ENCODE results near the gene PDK4. TPM values are rescaled to one million over a fixed set of nuclear protein-coding genes. Genes with fewer than 3 reads are reported as not detected.

Gene PDK4
- total RNA-seq, 2 experiments from 2014 or later = not detected

GRCh38 chr7:95545673-95546072 lies 50.6 kb downstream of the PDK4 start:
- no peak overlapping the region for H3K27ac Mint-ChIP-seq
- CTCF ChIA-PET = interaction anchor here (1.0 to 1.5 kb wide), 2 partner anchors 34 to 141 kb away, joined by 3 to 5 read pairs; no protein-coding TSS in a partner anchor
- intact Hi-C loops (cut with micrococcal nuclease) = no loop called here

DNA sequence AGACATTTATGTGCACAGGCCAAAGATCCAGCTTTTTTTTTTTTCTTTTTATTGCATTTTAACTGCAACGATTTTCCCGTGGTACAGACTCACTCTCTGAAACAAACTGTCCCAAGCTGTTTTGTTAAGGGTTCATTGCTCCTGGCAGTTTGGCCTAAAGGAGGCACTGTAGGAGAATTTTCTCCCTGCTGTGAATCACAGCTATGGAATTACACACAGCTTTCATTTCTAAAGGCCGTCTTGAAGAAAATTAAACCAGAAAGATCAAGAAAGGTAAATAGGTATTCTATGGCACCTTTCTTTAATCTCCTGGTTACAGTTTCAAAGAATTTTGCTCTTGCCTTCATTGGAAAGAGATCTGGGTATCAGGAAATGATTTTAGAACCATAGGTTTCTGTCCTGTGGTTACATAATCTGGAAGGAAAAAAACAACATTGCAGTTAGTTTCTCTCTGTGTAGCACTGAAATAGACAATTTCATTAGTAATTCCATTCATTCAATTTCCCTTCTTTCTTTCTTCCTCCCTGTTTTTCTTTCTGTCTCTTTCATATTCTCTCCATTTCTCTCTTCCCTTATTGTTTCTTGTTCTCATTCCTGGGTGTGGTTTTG lies 51.2 kb downstream of the PDK4 start:
- DNase-seq = no peak
- no peak overlapping the region for H3K27ac Mint-ChIP-seq
- no peaks in the 10 kb centered on the region for H3K4me1 Mint-ChIP-seq (ENCODE audit: low read depth)
- intact Hi-C loops (cut with micrococcal nuclease) = no loop called here
- ChIA-PET POLR2A (no interaction called here), CTCF (interaction anchor here (0.7 to 1.1 kb wide), 2 partner anchors 12 to 141 kb away, joined by 3 read pairs; no protein-coding TSS in a partner anchor)
- no peak overlapping the region for H3K4me3 Mint-ChIP-seq
- peaks cover 6% of the 10 kb centered on the region for H3K27me3 Mint-ChIP-seq
- TF ChIP-seq, protein P1, sequence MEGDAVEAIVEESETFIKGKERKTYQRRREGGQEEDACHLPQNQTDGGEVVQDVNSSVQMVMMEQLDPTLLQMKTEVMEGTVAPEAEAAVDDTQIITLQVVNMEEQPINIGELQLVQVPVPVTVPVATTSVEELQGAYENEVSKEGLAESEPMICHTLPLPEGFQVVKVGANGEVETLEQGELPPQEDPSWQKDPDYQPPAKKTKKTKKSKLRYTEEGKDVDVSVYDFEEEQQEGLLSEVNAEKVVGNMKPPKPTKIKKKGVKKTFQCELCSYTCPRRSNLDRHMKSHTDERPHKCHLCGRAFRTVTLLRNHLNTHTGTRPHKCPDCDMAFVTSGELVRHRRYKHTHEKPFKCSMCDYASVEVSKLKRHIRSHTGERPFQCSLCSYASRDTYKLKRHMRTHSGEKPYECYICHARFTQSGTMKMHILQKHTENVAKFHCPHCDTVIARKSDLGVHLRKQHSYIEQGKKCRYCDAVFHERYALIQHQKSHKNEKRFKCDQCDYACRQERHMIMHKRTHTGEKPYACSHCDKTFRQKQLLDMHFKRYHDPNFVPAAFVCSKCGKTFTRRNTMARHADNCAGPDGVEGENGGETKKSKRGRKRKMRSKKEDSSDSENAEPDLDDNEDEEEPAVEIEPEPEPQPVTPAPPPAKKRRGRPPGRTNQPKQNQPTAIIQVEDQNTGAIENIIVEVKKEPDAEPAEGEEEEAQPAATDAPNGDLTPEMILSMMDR (IDR thresholded peaks at IDR 0.05) = no peak
- no peaks in the 10 kb centered on the region for H3K9me3 Mint-ChIP-seq
- H3K36me3 Mint-ChIP-seq (ENCODE audit: low read depth) = no peaks in the 10 kb centered on the region
- ATAC-seq = no peak

More at GRCh38 chr7:95545673-95546072, 50.6 kb downstream of the PDK4 start:
- POLR2A ChIA-PET = no interaction called here
- DNase-seq (no peak), ATAC-seq (no peak)
- TF ChIP-seq, protein P1 (IDR thresholded peaks at IDR 0.05) = no peak
- H3K4me1 Mint-ChIP-seq (ENCODE audit: low read depth) = no peaks in the 10 kb centered on the region
- no peaks in the 10 kb centered on the region for H3K9me3 Mint-ChIP-seq
- H3K27me3 Mint-ChIP-seq = peaks cover 6% of the 10 kb centered on the region
- no peak overlapping the region for H3K4me3 Mint-ChIP-seq
- no peaks in the 10 kb centered on the region for H3K36me3 Mint-ChIP-seq (ENCODE audit: low read depth)

- ATAC-seq (no peak), DNase-seq (no peak)
- Mint-ChIP-seq H3K27me3 (peaks cover 6% of the 10 kb centered on the region), H3K4me1 (ENCODE audit: low read depth) (no peaks in the 10 kb centered on the region), H3K36me3 (ENCODE audit: low read depth) (no peaks in the 10 kb centered on the region), H3K9me3 (no peaks in the 10 kb centered on the region), H3K27ac (no peak overlapping the region), H3K4me3 (no peak overlapping the region)
- ChIA-PET CTCF (interaction anchor here (1.1 to 1.2 kb wide), 2 partner anchors 33 to 142 kb away, joined by 3 to 4 read pairs; no protein-coding TSS in a partner anchor), POLR2A (no interaction called here)
- intact Hi-C loops (cut with micrococcal nuclease) = no loop called here
- TF ChIP-seq, protein P1 (IDR thresholded peaks at IDR 0.05) = no peak
Observed at GRCh38 chr7:95544171-95544570, 52.1 kb downstream of the PDK4 start.

- Mint-ChIP-seq H3K27me3 (peaks cover 7% of the 10 kb centered on the region), H3K4me3 (no peak overlapping the region), H3K27ac (no peak overlapping the region), H3K4me1 (ENCODE audit: low read depth) (no peaks in the 10 kb centered on the region), H3K9me3 (no peaks in the 10 kb centered on the region), H3K36me3 (ENCODE audit: low read depth) (no peaks in the 10 kb centered on the region)
- ChIA-PET CTCF (interaction anchor here (1.2 kb wide), 1 partner anchor 32 kb away, joined by 4 read pairs; no protein-coding TSS in a partner anchor), POLR2A (no interaction called here)
- TF ChIP-seq, protein P1 (IDR thresholded peaks at IDR 0.05) = no peak
- intact Hi-C loops (cut with micrococcal nuclease) = no loop called here
- DNase-seq (no peak), ATAC-seq (no peak)
Observed at GRCh38 chr7:95543312-95543711, 53.0 kb downstream of the PDK4 start.

DNA sequence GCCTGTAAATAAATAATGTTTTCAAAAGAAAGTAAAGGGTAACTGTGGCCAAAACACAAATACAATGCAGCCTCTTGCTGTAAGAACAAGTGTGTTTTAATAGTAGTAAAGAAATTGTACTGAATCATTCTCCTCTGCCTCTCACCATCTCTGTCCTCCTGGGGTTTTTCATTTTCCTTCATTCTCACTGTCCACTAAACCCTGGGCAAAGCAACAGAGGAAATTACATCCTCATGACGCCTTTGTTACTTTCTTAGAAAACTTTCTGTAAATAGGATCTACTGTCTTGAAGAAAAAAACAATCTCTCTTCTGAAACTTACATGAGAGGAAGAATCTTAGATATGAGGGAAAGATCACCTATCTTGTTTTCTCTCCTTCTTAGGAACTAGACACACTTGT lies 56.0 kb downstream of the PDK4 start:
- Mint-ChIP-seq H3K36me3 (ENCODE audit: low read depth) (no peaks in the 10 kb centered on the region), H3K9me3 (no peaks in the 10 kb centered on the region), H3K4me1 (ENCODE audit: low read depth) (no peaks in the 10 kb centered on the region), H3K27ac (no peak overlapping the region), H3K27me3 (peaks cover 8% of the 10 kb centered on the region), H3K4me3 (no peak overlapping the region)
- TF ChIP-seq, protein P1 (IDR thresholded peaks at IDR 0.05) = no peak
- ATAC-seq (no peak), DNase-seq (no peak)
- ChIA-PET POLR2A (no interaction called here), CTCF (interaction anchor here (1.0 kb wide), 1 partner anchor 43 kb away, joined by 3 read pairs; no protein-coding TSS in a partner anchor)
- intact Hi-C loops (cut with micrococcal nuclease) = no loop called here

All from activated CD8-positive, alpha-beta T cell treated with anti-CD3 and anti-CD28 coated beads for 36 hours (primary cell).